Adrenal gland (tissue), 5 donors: ENCODE measurements around the gene UBE2J2.

Source experiments
- POLR2A ChIP-seq, 2 donors: fragments of 450-650 bp; IDR thresholded peaks; one replicate each; pipeline ENCODE4 v1.6.1; 2017; ENCODE audit warnings: antibody characterized with exemption in 2 of 2, mild to moderate bottlenecking in 2 of 2, moderate library complexity in 1 of 2
- TF ChIP-seq, protein P1 (sequence below), 6 experiments: fragments of 450-650 bp in 4 of 6; fragments of 200-600 bp in 2 of 6; sonication (generic) in 1 of 6; IDR thresholded peaks; 1 replicate in 5 of 6; 2 replicates in 1 of 6; pipeline versions ENCODE4 v1.5.1 to v1.8.0; 2016 to 2021; ENCODE audit warnings: antibody characterized with exemption in 6 of 6, mild to moderate bottlenecking in 2 of 6, moderate library complexity in 1 of 6
- donor health status: DM: no; HTN: no; CAD: no.

DNA sequence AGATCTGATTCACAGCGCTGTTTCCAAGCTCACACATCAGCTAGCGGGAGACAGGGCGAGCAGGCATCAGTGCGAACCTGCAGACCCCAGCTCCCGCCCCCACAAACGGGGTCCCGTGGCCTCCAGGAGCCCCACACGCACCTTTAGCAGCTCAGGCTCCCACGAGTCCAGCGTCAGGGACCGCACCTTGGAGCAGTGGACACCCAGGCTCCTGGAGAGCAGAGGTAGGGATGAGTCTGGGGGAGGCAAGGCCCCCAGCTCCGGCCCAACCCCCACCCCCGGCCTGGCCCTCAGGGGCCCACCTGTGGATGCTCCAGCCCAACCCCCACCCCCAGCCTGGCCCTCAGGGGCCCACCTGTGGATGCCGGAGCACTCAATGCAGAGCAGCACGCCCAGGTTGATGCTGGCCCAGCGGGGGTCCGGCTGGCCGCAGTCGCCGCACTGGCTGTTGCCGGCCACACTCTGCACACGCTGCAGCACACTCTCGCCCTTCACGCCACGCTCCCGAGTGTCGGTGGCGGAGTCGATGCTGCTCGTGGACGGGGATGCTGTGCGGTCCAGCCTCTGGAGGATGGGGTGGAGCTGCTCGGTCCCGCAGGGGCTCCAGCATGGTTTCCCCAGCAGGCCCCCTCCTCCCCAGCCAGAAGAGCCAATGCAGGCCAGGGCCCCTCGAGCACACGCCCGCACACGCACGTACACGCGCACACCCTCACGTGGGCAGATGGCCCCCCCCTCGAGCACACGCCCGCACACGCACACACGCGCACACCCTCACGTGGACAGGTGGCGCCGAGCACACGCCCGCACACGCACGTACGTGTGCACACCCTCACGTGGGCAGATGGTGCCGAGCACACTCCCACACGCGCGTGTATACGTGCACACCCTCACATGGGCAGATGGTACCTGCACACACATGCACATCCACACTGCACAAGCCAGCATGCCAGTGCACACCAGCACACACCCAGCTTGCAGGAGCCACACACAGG, 22.7 kb upstream of the UBE2J2 start:
- TF ChIP-seq, protein P1, sequence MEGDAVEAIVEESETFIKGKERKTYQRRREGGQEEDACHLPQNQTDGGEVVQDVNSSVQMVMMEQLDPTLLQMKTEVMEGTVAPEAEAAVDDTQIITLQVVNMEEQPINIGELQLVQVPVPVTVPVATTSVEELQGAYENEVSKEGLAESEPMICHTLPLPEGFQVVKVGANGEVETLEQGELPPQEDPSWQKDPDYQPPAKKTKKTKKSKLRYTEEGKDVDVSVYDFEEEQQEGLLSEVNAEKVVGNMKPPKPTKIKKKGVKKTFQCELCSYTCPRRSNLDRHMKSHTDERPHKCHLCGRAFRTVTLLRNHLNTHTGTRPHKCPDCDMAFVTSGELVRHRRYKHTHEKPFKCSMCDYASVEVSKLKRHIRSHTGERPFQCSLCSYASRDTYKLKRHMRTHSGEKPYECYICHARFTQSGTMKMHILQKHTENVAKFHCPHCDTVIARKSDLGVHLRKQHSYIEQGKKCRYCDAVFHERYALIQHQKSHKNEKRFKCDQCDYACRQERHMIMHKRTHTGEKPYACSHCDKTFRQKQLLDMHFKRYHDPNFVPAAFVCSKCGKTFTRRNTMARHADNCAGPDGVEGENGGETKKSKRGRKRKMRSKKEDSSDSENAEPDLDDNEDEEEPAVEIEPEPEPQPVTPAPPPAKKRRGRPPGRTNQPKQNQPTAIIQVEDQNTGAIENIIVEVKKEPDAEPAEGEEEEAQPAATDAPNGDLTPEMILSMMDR (IDR thresholded peaks at IDR 0.05) = no peak
- no peak for TF ChIP-seq POLR2A (IDR thresholded peaks at IDR 0.05)
